SU-DHL-6 (cell line): ENCODE results near the gene TTC6.

Source experiments
- H2AFZ ChIP-seq: fragments of 200-600 bp; sonication (generic); 2 replicates; pipeline ENCODE4 v1.6.1; 2014; ENCODE audit warnings: low read depth, mild to moderate bottlenecking, moderate library complexity, mixed read lengths, antibody characterized with exemption, low read length; ENCODE audit not compliant: severe bottlenecking
- H3F3A ChIP-seq: fragments of 200-600 bp; shearing (Covaris generic); 2 replicates; pipeline ENCODE4 v1.6.0; 2016; ENCODE audit warnings: antibody characterized with exemption, mild to moderate bottlenecking; ENCODE audit not compliant: insufficient read depth
- H3K27ac ChIP-seq: fragments of 200-600 bp; sonication (generic); 2 replicates; pipeline ENCODE4 v1.5.1; 2016; ENCODE audit warnings: low read depth, mild to moderate bottlenecking, low read length, moderate library complexity, mixed read lengths
- H3K27me3 ChIP-seq: fragments of 200-600 bp; sonication (generic), shearing (Covaris generic); 2 replicates; pipeline ENCODE4 v1.6.0; 2014; ENCODE audit warnings: mild to moderate bottlenecking, low read length
- H3K36me3 ChIP-seq: fragments of 200-600 bp; sonication (generic); 2 replicates; pipeline ENCODE4 v1.6.1; 2014; ENCODE audit warnings: mild to moderate bottlenecking, low read length, mixed read lengths
- H3K4me2 ChIP-seq: fragments of 300-600, 200-600 bp; shearing (Covaris generic), sonication (generic); 2 replicates; pipeline ENCODE4 v1.6.0; 2014; ENCODE audit warnings: low read length, low read depth, mild to moderate bottlenecking; ENCODE audit not compliant: poor library complexity, severe bottlenecking
- H3K4me3 ChIP-seq: fragments of 200-600 bp; sonication (generic); 2 replicates; pipeline ENCODE4 v1.5.1; 2014; ENCODE audit warnings: antibody characterized with exemption, low read length, mild to moderate bottlenecking, mixed read lengths; ENCODE audit not compliant: insufficient read depth, poor library complexity, severe bottlenecking
- H3K79me2 ChIP-seq: fragments of 200-600 bp; sonication (generic); 2 replicates; pipeline ENCODE4 v1.6.1; 2014; ENCODE audit warnings: mild to moderate bottlenecking, low read length, moderate library complexity; ENCODE audit not compliant: insufficient read depth
- H3K9ac ChIP-seq: fragments of 200-600 bp; sonication (generic); 2 replicates; pipeline ENCODE4 v1.7.0; 2014; ENCODE audit warnings: mild to moderate bottlenecking, low read length
- H3K9me2 ChIP-seq: fragments of 200-600 bp; sonication (generic); replicated peaks from 2 replicates; pipeline ENCODE4 v1.6.1; 2014; ENCODE audit warnings: low read length; ENCODE audit not compliant: insufficient read depth
- H3K9me3 ChIP-seq: fragments of 200-600 bp; sonication (generic); 2 replicates; pipeline ENCODE4 v1.6.1; 2014; ENCODE audit warnings: low read length, mixed read lengths; ENCODE audit not compliant: insufficient read depth
- H4K20me1 ChIP-seq: fragments of 200-600 bp; sonication (generic); 2 replicates; pipeline ENCODE4 v1.6.1; 2014; ENCODE audit warnings: low read depth, mild to moderate bottlenecking, antibody characterized with exemption, low read length, moderate library complexity, mixed read lengths
- CTCF ChIP-seq: fragments of 200-600 bp; sonication (generic); IDR thresholded peaks from one replicate; pipeline ENCODE4 v1.5.1; 2017; ENCODE audit warnings: antibody characterized with exemption, mild to moderate bottlenecking, low read length, moderate library complexity; ENCODE audit not compliant: insufficient read depth, poor library complexity, severe bottlenecking
- EZH2phosphoT487 ChIP-seq: fragments of 200-600 bp; sonication (generic), shearing (Covaris generic); conservative IDR thresholded peaks from 2 replicates; pipeline ENCODE4 v1.6.1; 2018; ENCODE audit warnings: mild to moderate bottlenecking, antibody characterized with exemption, low read length, moderate library complexity, mixed read lengths

The TTC6 gene

GRCh38 chr14:37623971-37624370, 28.5 kb downstream of the TTC6 start:
- H3K27ac ChIP-seq = no peak overlapping the region
- no peaks in the 10 kb centered on the region for H4K20me1 ChIP-seq
- no peak overlapping the region for H3K4me3 ChIP-seq
- no peaks in the 10 kb centered on the region for H3K9me2 ChIP-seq
- no peak overlapping the region for H2AFZ ChIP-seq
- TF ChIP-seq CTCF = no peak
- H3F3A ChIP-seq = no peaks in the 10 kb centered on the region
- H3K4me2 ChIP-seq = no peak overlapping the region
- no peaks in the 10 kb centered on the region for H3K9me3 ChIP-seq
- H3K79me2 ChIP-seq = no peaks in the 10 kb centered on the region
- no peak overlapping the region for H3K9ac ChIP-seq
- no peaks in the 10 kb centered on the region for H3K27me3 ChIP-seq
- no peaks in the 10 kb centered on the region for H3K36me3 ChIP-seq

GRCh38 chr14:37625597-37626595, 30.5 kb downstream of the TTC6 start:
- TF ChIP-seq CTCF (no peak), EZH2phosphoT487 (no peak)
- Histone ChIP-seq H4K20me1 (no peaks in the 10 kb centered on the region), H3K27ac (no peak overlapping the region), H3K9me2 (no peaks in the 10 kb centered on the region), H3K9me3 (no peaks in the 10 kb centered on the region), H3K4me2 (no peak overlapping the region), H3K9ac (no peak overlapping the region), H3K27me3 (no peaks in the 10 kb centered on the region), H3K4me3 (no peak overlapping the region), H2AFZ (no peak overlapping the region), H3F3A (no peaks in the 10 kb centered on the region), H3K79me2 (no peaks in the 10 kb centered on the region), H3K36me3 (no peaks in the 10 kb centered on the region)

- H3K4me3 ChIP-seq = no peak overlapping the region
- H3K9ac ChIP-seq = no peak overlapping the region
- H3K9me3 ChIP-seq = 0 out of 2 replicates have a peak, but pooled peaks cover 4% of the 10 kb centered on the region
- no peaks in the 10 kb centered on the region for H3K79me2 ChIP-seq
- no peak overlapping the region for H3K4me2 ChIP-seq
- no peaks in the 10 kb centered on the region for H3F3A ChIP-seq
- no peaks in the 10 kb centered on the region for H4K20me1 ChIP-seq
- H3K36me3 ChIP-seq = no peaks in the 10 kb centered on the region
- no peaks in the 10 kb centered on the region for H3K27me3 ChIP-seq
- no peak overlapping the region for H2AFZ ChIP-seq
- H3K9me2 ChIP-seq = no peaks in the 10 kb centered on the region
- TF ChIP-seq EZH2phosphoT487 = no peak
- TF ChIP-seq CTCF = no peak
- no peak overlapping the region for H3K27ac ChIP-seq
Measured at GRCh38 chr14:37637341-37637740, 41.9 kb downstream of the TTC6 start.
